ENCODE data around the gene IL11. TPM values are rescaled to one million over a fixed set of nuclear protein-coding genes. Genes with fewer than 3 reads are reported as not detected.

The IL11 gene
- total RNA-seq, 1 donor from 2014 or later, result not detected

DNA sequence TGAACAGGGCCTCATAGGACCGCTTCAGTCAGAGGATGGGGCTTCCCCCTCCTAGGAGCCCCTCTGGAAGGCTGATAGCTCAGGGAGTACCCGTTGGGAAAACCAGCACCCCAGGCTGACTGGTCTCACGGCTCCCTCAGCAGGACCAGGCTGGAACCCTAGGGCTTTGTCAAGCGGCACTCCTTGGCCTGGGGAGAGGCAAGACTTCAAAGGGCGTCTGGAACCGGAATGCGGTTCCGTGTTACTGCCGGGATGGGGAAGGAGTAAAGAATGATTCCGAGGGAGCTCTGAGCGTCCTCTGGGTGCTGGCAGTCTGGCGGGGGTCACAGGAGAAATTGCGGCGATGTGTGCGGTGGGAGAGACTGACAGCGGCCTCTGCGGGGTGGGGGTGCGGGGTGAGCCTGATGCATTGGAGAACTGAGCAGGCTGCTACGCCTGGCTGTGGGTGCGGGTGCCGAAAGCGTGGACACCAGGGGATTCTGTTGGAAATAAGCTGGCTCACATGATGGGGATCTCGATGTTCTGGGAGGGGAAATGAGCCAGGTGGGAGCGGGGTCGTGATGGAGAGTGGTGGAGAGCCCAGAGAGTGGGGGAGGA, 17.6 kb downstream of the IL11 start:
- Histone ChIP-seq H3K27ac (ENCODE audit: low read depth, low read length) (no peak overlapping the region), H3K27me3 (ENCODE audit: control insufficient read depth in 3 of 3, insufficient read depth in 3 of 3, low read length in 3 of 3) (peaks cover 51 to 53% (median 52%) of the 10 kb centered on the region in 3 donors), H3K9me3 (ENCODE audit: control insufficient read depth in 3 of 3, low read length in 3 of 3) (no peaks in the 10 kb centered on the region), H3K4me1 (ENCODE audit: control insufficient read depth in 3 of 3, insufficient read depth in 3 of 3, low read length in 3 of 3) (peaks cover 8 to 10% (median 10%) of the 10 kb centered on the region in 3 donors), H3K4me3 (ENCODE audit: low read length in 3 of 3) (no peak overlapping the region), H3K36me3 (ENCODE audit: control insufficient read depth in 3 of 3, insufficient read depth in 3 of 3, low read length in 3 of 3) (peaks cover 0 to 2% (median 0%) of the 10 kb centered on the region in 3 donors), H3K9ac (ENCODE audit: low read depth in 1 of 3, low read length in 3 of 3) (no peak overlapping the region)

DNA sequence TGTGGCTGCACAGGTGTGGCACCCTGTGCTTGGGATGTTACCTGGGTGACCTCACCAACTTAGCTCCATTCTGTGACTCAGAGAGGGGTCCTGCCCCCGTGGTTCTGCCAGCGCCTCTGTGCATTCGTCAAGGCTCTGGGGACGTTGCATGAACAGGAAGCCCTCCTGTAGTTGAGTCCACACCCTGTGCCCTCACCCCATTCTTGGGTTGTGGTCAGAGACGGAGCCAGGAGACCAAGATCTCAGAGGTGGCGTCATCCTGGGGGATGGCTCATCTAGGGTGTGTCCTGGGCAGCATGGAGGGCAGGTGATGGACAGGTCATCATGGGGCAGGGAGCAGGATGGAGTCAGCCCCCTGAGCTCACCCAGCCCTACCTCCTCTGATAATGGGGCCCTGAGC, 18.2 kb downstream of the IL11 start:
- H3K27me3 ChIP-seq (ENCODE audit: control insufficient read depth in 3 of 3, insufficient read depth in 3 of 3, low read length in 3 of 3), result peaks cover 46 to 48% (median 47%) of the 10 kb centered on the region in 3 donors
- no peaks in the 10 kb centered on the region for H3K9me3 ChIP-seq (ENCODE audit: control insufficient read depth in 3 of 3, low read length in 3 of 3)
- peaks cover 0 to 5% (median 0%) of the 10 kb centered on the region in 3 donors for H3K36me3 ChIP-seq (ENCODE audit: control insufficient read depth in 3 of 3, insufficient read depth in 3 of 3, low read length in 3 of 3)
- no peak overlapping the region for H3K27ac ChIP-seq (ENCODE audit: low read depth, low read length)
- H3K4me1 ChIP-seq (ENCODE audit: control insufficient read depth in 3 of 3, insufficient read depth in 3 of 3, low read length in 3 of 3), result peaks cover 8 to 10% (median 10%) of the 10 kb centered on the region in 3 donors
- H3K9ac ChIP-seq (ENCODE audit: low read depth in 1 of 3, low read length in 3 of 3), result no peak overlapping the region
- H3K4me3 ChIP-seq (ENCODE audit: low read length in 3 of 3), result no peak overlapping the region

DNA sequence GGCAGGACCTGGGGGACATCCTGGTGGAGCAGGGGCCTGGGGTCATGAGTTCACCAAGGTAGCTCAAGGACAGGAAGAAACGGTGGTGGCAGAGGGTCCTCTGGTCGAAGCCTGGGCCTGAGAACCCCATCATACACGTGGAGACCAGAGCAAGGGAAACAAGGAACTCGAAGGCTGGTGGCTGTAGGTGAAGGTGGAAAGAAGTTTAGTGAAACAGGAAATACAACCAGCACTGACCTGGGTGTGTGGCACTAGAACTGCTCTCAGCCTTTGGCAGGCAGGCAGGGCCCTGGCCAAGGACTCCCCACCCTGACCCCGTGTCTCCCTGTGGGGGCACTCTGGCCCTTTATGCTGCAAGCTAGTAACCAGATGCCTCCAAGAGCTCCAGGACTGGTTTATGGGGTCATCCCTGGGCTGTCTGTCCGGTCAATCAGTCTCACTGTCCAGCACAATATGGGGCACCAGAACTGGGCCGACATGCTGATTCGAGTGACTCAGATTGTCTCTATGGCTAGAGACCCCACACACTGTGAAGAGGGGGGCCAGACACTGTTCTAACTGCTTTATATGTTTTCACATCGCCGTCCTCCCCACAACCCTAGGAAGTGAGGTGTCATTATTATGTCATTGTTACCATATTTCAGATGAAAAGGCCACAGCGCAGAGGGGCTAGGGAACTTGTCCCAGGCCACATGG, 19.5 kb downstream of the IL11 start:
- Histone ChIP-seq H3K4me3 (ENCODE audit: low read length in 3 of 3) (no peak overlapping the region), H3K27ac (ENCODE audit: low read depth, low read length) (no peak overlapping the region), H3K27me3 (ENCODE audit: control insufficient read depth in 3 of 3, insufficient read depth in 3 of 3, low read length in 3 of 3) (peaks cover 39 to 45% (median 45%) of the 10 kb centered on the region in 3 donors), H3K9ac (ENCODE audit: low read depth in 1 of 3, low read length in 3 of 3) (no peak overlapping the region), H3K36me3 (ENCODE audit: control insufficient read depth in 3 of 3, insufficient read depth in 3 of 3, low read length in 3 of 3) (peaks cover 0 to 5% (median 0%) of the 10 kb centered on the region in 3 donors), H3K4me1 (ENCODE audit: control insufficient read depth in 3 of 3, insufficient read depth in 3 of 3, low read length in 3 of 3) (peaks cover 8 to 12% (median 10%) of the 10 kb centered on the region in 3 donors), H3K9me3 (ENCODE audit: control insufficient read depth in 3 of 3, low read length in 3 of 3) (no peaks in the 10 kb centered on the region)

DNA sequence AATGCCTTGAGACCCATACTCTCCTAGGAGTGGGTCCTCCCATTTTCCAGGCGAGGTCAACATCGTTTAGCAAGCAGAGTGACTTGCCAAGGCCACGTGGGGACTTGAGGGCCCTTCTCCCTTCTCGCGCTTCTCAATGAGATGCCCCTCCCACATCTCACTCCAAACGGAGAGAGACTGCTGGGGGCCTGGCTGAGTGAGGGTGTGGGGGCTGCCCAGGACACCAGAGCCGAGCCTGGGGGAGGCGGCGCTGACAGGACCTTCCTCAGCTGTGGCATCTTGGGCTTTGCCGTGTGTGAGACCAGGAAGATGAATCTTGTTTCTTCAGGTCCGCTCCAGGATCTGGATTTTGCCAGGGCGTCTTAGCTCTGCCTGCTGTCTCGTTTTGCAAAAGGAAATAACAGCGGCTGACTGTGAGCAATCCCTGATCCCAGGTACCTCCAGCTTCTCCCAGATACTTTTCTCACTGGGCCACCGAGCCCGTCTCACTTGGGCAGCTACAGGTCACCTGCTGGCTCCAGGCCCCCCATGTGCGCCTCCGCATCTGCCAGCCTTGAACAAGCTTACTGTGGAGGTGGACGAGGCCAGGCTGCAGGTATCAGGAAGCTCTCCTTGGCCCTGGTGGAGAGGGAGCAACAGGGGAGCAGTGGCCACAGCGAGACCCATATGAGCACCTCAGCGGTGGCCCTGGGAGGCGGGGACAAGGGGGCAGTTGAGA, 21.8 kb downstream of the IL11 start:
- Histone ChIP-seq H3K27ac (ENCODE audit: low read depth, low read length) (no peak overlapping the region), H3K9ac (ENCODE audit: low read depth in 1 of 3, low read length in 3 of 3) (no peak overlapping the region), H3K4me1 (ENCODE audit: control insufficient read depth in 3 of 3, insufficient read depth in 3 of 3, low read length in 3 of 3) (peaks cover 4 to 9% (median 7%) of the 10 kb centered on the region in 3 donors), H3K36me3 (ENCODE audit: control insufficient read depth in 3 of 3, insufficient read depth in 3 of 3, low read length in 3 of 3) (peaks cover 0 to 5% (median 4%) of the 10 kb centered on the region in 3 donors), H3K4me3 (ENCODE audit: low read length in 3 of 3) (no peak overlapping the region), H3K27me3 (ENCODE audit: control insufficient read depth in 3 of 3, insufficient read depth in 3 of 3, low read length in 3 of 3) (peaks cover 28 to 34% (median 33%) of the 10 kb centered on the region in 3 donors), H3K9me3 (ENCODE audit: control insufficient read depth in 3 of 3, low read length in 3 of 3) (no peaks in the 10 kb centered on the region)

DNA sequence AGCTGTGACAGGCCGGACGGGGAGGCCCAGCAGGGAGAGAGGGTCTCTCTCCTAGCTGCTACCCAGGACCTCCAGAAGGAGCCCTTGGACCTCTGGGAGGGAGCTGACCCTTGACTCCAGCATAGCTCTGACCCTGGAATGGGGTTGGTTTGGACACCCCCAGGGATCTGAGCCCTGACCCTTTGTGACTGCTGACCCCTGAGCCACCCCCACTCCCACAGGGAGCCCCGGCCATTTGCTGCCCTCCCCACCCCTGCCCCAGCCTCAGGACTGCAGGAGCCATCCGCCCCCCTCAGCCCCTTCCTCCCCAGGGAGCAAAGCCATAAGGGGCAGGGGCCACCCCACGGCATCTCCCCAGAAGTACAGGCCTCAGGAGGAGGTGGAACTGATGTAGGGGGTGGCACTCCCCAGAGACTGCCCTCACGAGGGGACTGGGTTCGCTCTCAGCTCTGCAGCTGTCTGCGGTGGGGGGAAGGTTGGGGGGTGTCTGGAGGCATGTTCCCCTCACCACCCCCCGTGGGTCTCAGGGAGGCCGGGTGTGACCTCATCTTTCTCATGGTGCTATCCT, 22.7 kb downstream of the IL11 start:
- H3K27me3 ChIP-seq (ENCODE audit: control insufficient read depth in 3 of 3, insufficient read depth in 3 of 3, low read length in 3 of 3), result peaks cover 19 to 24% (median 23%) of the 10 kb centered on the region in 3 donors
- no peaks in the 10 kb centered on the region for H3K9me3 ChIP-seq (ENCODE audit: control insufficient read depth in 3 of 3, low read length in 3 of 3)
- H3K27ac ChIP-seq (ENCODE audit: low read depth, low read length), result no peak overlapping the region
- H3K4me3 ChIP-seq (ENCODE audit: low read length in 3 of 3), result no peak overlapping the region
- peaks cover 3 to 13% (median 12%) of the 10 kb centered on the region in 3 donors for H3K36me3 ChIP-seq (ENCODE audit: control insufficient read depth in 3 of 3, insufficient read depth in 3 of 3, low read length in 3 of 3)
- peaks cover 0 to 4% (median 0%) of the 10 kb centered on the region in 3 donors for H3K4me1 ChIP-seq (ENCODE audit: control insufficient read depth in 3 of 3, insufficient read depth in 3 of 3, low read length in 3 of 3)
- H3K9ac ChIP-seq (ENCODE audit: low read depth in 1 of 3, low read length in 3 of 3), result no peak overlapping the region

DNA sequence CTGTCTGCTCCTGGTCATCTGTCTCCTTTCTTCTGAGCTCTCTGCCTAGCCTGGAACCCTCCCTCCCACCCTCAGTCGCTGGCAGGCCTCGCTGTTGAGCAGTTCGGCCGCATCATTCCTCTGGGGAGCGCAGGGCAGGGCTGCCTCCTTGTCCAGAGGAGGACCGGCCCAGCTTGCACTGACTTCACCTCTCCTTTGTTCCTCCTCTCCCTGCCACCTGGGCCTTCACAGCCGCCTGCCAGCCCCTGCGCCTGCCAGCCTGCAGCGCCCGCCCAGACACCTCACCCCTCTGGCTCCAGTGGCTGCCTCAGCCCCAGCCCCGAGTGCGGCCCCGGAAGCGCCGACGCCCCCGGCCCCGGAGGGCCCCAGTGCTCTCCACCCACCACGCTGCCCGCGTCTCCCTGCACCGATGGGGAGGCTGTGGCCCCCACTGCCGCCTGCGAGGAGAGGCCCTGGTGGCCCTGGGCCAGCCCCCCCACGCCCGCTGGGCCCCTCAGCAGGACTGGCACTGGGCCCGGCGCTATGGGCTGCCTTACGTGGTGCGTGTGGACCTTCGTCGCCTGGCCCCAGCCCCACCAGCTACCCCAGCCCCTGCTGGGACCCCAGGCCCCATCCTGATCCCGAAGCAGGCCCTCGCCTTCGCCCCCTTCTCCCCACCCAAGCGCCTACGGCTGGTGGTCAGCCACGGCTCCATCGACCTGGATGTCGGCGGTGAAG, 23.4 kb downstream of the IL11 start:
- Histone ChIP-seq H3K4me3 (ENCODE audit: low read length in 3 of 3) (no peak overlapping the region), H3K36me3 (ENCODE audit: control insufficient read depth in 3 of 3, insufficient read depth in 3 of 3, low read length in 3 of 3) (peaks cover 3 to 14% (median 13%) of the 10 kb centered on the region in 3 donors), H3K4me1 (ENCODE audit: control insufficient read depth in 3 of 3, insufficient read depth in 3 of 3, low read length in 3 of 3) (peaks cover 0 to 5% (median 0%) of the 10 kb centered on the region in 3 donors), H3K9ac (ENCODE audit: low read depth in 1 of 3, low read length in 3 of 3) (no peak overlapping the region), H3K27ac (ENCODE audit: low read depth, low read length) (no peak overlapping the region), H3K9me3 (ENCODE audit: control insufficient read depth in 3 of 3, low read length in 3 of 3) (no peaks in the 10 kb centered on the region), H3K27me3 (ENCODE audit: control insufficient read depth in 3 of 3, insufficient read depth in 3 of 3, low read length in 3 of 3) (peaks cover 12 to 18% (median 17%) of the 10 kb centered on the region in 3 donors)

DNA sequence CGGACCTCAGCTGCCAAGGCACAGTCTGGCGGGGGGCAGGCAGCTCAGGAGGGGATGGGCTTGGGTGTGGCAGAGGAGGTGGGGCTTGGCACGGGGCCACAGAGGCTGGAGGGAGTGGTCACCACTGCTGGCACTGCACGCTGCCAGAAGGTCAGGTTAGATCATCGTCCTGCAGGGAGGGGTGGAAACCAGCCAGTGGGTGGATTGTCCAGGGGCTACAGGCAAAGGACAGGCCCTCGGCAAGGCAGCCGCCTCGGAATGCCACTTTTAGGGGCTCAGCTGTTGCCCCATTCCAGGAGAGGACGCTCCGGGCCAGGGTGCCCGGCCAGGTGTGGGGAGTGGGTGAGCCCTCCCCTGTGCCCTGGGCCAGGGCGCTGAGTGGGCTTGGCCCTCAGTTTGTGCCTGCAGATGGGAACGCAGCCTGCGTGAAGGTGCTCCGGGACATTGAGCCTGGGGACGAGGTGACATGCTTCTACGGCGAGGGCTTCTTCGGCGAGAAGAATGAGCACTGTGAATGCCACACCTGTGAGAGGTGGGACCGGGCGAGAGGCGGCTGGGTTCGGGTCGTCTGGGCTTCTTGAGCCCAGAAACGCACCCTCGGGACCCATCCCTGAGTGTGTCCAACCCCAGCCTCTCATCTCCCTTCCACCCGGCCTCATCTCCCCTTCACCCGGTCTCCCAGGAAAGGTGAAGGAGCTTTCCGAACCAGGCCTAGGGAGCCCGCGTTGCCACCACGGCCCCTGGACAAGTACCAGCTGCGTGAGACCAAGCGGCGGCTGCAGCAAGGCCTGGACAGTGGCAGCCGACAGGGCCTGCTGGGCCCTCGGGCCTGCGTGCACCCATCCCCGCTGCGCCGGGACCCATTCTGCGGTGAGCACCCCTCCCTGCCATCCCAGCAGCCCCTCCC, 24.2 kb downstream of the IL11 start:
- peaks cover 6 to 14% (median 13%) of the 10 kb centered on the region in 3 donors for H3K36me3 ChIP-seq (ENCODE audit: control insufficient read depth in 3 of 3, insufficient read depth in 3 of 3, low read length in 3 of 3)

DNA sequence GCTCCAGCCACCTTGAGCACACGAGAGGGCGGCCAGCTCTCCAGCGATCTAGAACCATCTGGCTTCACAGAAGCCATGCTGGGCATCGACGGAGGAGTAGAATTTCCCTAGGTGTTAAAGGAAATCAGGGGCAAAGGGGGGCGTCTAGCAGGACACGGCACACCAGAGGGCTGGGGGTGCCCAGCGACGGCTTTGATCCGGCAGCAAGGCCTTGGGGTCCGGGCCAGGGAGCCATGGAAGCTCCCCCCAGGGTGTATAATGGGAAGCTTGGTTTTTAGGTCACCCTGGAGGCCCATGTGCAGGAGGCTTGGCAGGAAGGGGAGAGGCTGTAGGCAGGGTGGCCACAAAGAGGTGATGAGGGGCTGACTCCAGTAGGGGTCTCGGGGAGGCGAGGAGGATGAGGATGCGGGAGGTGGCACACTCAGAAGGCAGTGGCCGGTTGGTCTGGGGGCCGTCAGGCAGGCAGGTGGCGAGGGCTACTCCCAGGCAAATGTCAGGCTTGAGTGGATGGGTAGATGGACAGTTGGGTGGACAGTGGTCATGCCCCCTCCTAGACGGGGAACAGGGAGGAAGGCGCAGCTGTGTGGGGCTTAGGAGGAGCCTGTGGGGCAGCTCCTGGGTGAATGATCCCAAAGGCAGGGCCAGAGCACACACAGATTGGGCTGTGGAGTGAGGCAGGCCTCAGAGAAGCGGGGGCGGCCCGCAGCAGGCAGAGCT, 25.0 kb downstream of the IL11 start:
- Histone ChIP-seq H3K9me3 (ENCODE audit: control insufficient read depth in 3 of 3, low read length in 3 of 3) (no peaks in the 10 kb centered on the region), H3K4me3 (ENCODE audit: low read length in 3 of 3) (no peak overlapping the region), H3K27me3 (ENCODE audit: control insufficient read depth in 3 of 3, insufficient read depth in 3 of 3, low read length in 3 of 3) (peaks cover 0 to 3% (median under 1%) of the 10 kb centered on the region in 3 donors), H3K36me3 (ENCODE audit: control insufficient read depth in 3 of 3, insufficient read depth in 3 of 3, low read length in 3 of 3) (peaks cover 6 to 14% (median 13%) of the 10 kb centered on the region in 3 donors), H3K9ac (ENCODE audit: low read depth in 1 of 3, low read length in 3 of 3) (no peak overlapping the region), H3K27ac (ENCODE audit: low read depth, low read length) (no peak overlapping the region), H3K4me1 (ENCODE audit: control insufficient read depth in 3 of 3, insufficient read depth in 3 of 3, low read length in 3 of 3) (peaks cover 11 to 17% (median 12%) of the 10 kb centered on the region in 3 donors)

More for the DNA sequence above, 24.2 kb downstream of the IL11 start:
- H3K27ac ChIP-seq (ENCODE audit: low read depth, low read length), result no peak overlapping the region
- H3K4me1 ChIP-seq (ENCODE audit: control insufficient read depth in 3 of 3, insufficient read depth in 3 of 3, low read length in 3 of 3), result peaks cover 4 to 11% (median 5%) of the 10 kb centered on the region in 3 donors
- no peak overlapping the region for H3K4me3 ChIP-seq (ENCODE audit: low read length in 3 of 3)
- H3K9ac ChIP-seq (ENCODE audit: low read depth in 1 of 3, low read length in 3 of 3), result no peak overlapping the region
- no peaks in the 10 kb centered on the region for H3K9me3 ChIP-seq (ENCODE audit: control insufficient read depth in 3 of 3, low read length in 3 of 3)
- H3K27me3 ChIP-seq (ENCODE audit: control insufficient read depth in 3 of 3, insufficient read depth in 3 of 3, low read length in 3 of 3), result peaks cover 5 to 11% (median 9%) of the 10 kb centered on the region in 3 donors
